Spleen (tissue), 11 donors: ENCODE results near the gene KANSL3. TPM values are rescaled to one million over a fixed set of nuclear protein-coding genes. Genes with fewer than 3 reads are reported as not detected.
"Not testable (repeated sequence)": the region's sequence is repeated elsewhere in the genome, so short reads cannot be mapped to it uniquely, and the experiment has no call there.

Experiments used
- DNase-seq: peaks from one replicate; pipeline ENCODE4 v3.0.0-alpha.2; 2020
- H3K27ac ChIP-seq, 8 donors: fragments of 200-600 bp; sonication (generic) in 7 of 8; 1 replicate in 4 of 8; 2 replicates in 4 of 8; pipeline versions ENCODE4 v1.5.0 to v1.8.0; 2016 to 2021; ENCODE audit warnings: inconsistent platforms in 4 of 8, mild to moderate bottlenecking in 4 of 8, moderate library complexity in 1 of 8
- H3K27me3 ChIP-seq, 7 donors: fragments of 200-600 bp; sonication (generic) in 6 of 7; replicated peaks in 1 of 7; 1 replicate in 4 of 7; 2 replicates in 3 of 7; pipeline versions ENCODE4 v1.5.0 to v1.8.0; 2016 to 2021; ENCODE audit warnings: inconsistent platforms in 3 of 7, mild to moderate bottlenecking in 1 of 7
- H3K36me3 ChIP-seq, 6 donors: fragments of 200-600 bp; sonication (generic) in 5 of 6; 1 replicate in 4 of 6; 2 replicates in 2 of 6; pipeline versions ENCODE4 v1.5.0 to v1.8.0; 2016 to 2021; ENCODE audit warnings: inconsistent platforms in 2 of 6
- H3K4me1 ChIP-seq, 6 donors: fragments of 200-600 bp; sonication (generic) in 5 of 6; 1 replicate in 3 of 6; 2 replicates in 3 of 6; pipeline versions ENCODE4 v1.5.0 to v1.8.0; 2016 to 2021; ENCODE audit warnings: inconsistent platforms in 3 of 6
- H3K4me3 ChIP-seq, 8 donors: fragments of 200-600 bp; sonication (generic) in 7 of 8; 1 replicate in 4 of 8; 2 replicates in 4 of 8; pipeline versions ENCODE4 v1.5.0 to v1.8.0; 2016 to 2021; ENCODE audit warnings: inconsistent platforms in 4 of 8, mild to moderate bottlenecking in 4 of 8, moderate library complexity in 2 of 8
- H3K9me3 ChIP-seq, 8 donors: fragments of 200-600 bp; sonication (generic) in 7 of 8; 1 replicate in 4 of 8; 2 replicates in 4 of 8; pipeline versions ENCODE4 v1.5.0 to v1.8.0; 2016 to 2021; ENCODE audit warnings: inconsistent platforms in 4 of 8
- POLR2A ChIP-seq, 3 donors: fragments of 450-650 bp; IDR thresholded peaks; one replicate each; pipeline ENCODE4 v1.5.1; 2017; ENCODE audit warnings: antibody characterized with exemption in 3 of 3, mild to moderate bottlenecking in 1 of 3
- POLR2AphosphoS5 ChIP-seq, 3 donors: sonication (generic); formaldehyde crosslinking; IDR thresholded peaks; one replicate each; pipeline ENCODE4 v1.5.1; 2017; ENCODE audit warnings: antibody characterized with exemption in 3 of 3
- WGBS, 5 donors: extraction: QIAGEN DNeasy Blood & Tissue Kit in 3 of 5; methylation state at CpG; one replicate each; pipeline versions ENCODE4 v1.1.5 to v1.1.7; 2013 to 2018; 5-methylcytosine and 5-hydroxymethylcytosine counted together
- intact Hi-C: fragments of 100-400 bp; cut with DNase I; formaldehyde crosslinking; loops from one replicate; pipeline ENCODE4 v1.15.0; 2023; ENCODE audit warnings: low total_unique reads
- polyA plus RNA-seq, 3 donors: library from polyadenylated mRNA; stranded (reverse); fragments of 200-250 nt; gene quantifications; one replicate each; pipeline ENCODE4 v1.2.1, GENCODE V29; 2013
- total RNA-seq, 7 donors: library from RNA; depleted of rRNA in 3 of 7; stranded (reverse); fragments of >200 nt in 3 of 7; fragmentation: NEBNext Ultra II Directional in 4 of 7; extraction: Animal tissue kit (Norgen Biotek cat#: 25700) in 4 of 7; gene quantifications; one replicate each; pipeline versions ENCODE4 v1.1.0 to v1.2.1, GENCODE V29; 2016 to 2021
- TF ChIP-seq, protein P1 (sequence below), 11 experiments: fragments of 200-600 bp in 7 of 11; fragments of 450-650 bp in 4 of 11; sonication (generic) in 4 of 11; IDR thresholded peaks in 8 of 11; conservative IDR thresholded peaks in 3 of 11; 1 replicate in 7 of 11; 2 replicates in 4 of 11; pipeline versions ENCODE4 v1.4.0 to v1.8.0; 2016 to 2021; ENCODE audit warnings: antibody characterized with exemption in 11 of 11, inconsistent platforms in 4 of 11, mild to moderate bottlenecking in 1 of 11
- donor health status: healthy with polysubstance abuse.
- donor health status: DM: no; HTN: no; CAD: no; lungs with moderate emphysema.
- donor health status: DM: no; HTN: no; CAD: no.
- donor health status: Bipolar disorder and iron deficiency.
- donor health status: healthy.
- donor health status: DM: no; HTN: no; CAD: no.
- donor health status: DM: yes; HTN: yes; CAD: no.

The KANSL3 gene
- total and polyA plus RNA-seq, 10 donors, result 10.3 to 59.6 (median 48.6) TPM

DNA sequence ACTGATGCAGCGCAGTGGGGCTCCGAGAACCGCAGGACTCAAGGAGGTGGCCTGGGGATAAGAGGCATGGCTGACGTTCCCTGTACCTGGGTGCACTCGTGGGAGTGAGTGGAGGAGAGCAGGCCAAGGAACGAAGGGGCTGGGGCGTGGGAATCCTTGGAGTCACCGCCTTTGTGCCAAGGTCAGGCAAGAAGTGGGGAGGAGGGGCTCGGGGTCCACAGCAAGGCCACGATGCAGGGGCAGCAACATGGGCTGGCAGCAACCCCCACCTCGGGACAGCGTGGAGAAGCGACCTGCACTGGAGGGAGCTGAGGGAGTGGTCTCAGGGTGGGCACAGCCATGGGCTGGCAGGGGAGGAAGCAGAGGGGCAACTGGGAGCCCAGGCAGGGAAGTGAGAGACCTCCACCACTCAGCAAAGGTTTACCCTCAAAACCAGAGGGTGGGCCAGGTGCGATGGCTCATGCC lies 82.9 kb downstream of the KANSL3 start:
- Histone ChIP-seq H3K4me1 (peaks cover 11 to 25% (median 13%) of the 10 kb centered on the region in 6 donors), H3K27ac (no peak overlapping the region), H3K4me3 (no peak overlapping the region), H3K9me3 (no peaks in the 10 kb centered on the region), H3K36me3 (peaks cover 0 to 35% (median 29%) of the 10 kb centered on the region in 6 donors), H3K27me3 (no peaks in the 10 kb centered on the region)
- no peak for TF ChIP-seq POLR2A (IDR thresholded peaks at IDR 0.05)
- TF ChIP-seq, protein P1, sequence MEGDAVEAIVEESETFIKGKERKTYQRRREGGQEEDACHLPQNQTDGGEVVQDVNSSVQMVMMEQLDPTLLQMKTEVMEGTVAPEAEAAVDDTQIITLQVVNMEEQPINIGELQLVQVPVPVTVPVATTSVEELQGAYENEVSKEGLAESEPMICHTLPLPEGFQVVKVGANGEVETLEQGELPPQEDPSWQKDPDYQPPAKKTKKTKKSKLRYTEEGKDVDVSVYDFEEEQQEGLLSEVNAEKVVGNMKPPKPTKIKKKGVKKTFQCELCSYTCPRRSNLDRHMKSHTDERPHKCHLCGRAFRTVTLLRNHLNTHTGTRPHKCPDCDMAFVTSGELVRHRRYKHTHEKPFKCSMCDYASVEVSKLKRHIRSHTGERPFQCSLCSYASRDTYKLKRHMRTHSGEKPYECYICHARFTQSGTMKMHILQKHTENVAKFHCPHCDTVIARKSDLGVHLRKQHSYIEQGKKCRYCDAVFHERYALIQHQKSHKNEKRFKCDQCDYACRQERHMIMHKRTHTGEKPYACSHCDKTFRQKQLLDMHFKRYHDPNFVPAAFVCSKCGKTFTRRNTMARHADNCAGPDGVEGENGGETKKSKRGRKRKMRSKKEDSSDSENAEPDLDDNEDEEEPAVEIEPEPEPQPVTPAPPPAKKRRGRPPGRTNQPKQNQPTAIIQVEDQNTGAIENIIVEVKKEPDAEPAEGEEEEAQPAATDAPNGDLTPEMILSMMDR (IDR thresholded peaks at IDR 0.05 in 8 of 11, conservative IDR thresholded peaks at IDR 0.05 in 3 of 11), result no peak
- TF ChIP-seq POLR2AphosphoS5 (IDR thresholded peaks at IDR 0.05), result peak in 1 of 3 donors; percentile 7
- no peak for DNase-seq
- intact Hi-C loops, result no loop called here
- WGBS, 5 donors, result 85 to 91% (median 86%) methylated on average over 13 to 14 of the region's 14 CpGs

DNA sequence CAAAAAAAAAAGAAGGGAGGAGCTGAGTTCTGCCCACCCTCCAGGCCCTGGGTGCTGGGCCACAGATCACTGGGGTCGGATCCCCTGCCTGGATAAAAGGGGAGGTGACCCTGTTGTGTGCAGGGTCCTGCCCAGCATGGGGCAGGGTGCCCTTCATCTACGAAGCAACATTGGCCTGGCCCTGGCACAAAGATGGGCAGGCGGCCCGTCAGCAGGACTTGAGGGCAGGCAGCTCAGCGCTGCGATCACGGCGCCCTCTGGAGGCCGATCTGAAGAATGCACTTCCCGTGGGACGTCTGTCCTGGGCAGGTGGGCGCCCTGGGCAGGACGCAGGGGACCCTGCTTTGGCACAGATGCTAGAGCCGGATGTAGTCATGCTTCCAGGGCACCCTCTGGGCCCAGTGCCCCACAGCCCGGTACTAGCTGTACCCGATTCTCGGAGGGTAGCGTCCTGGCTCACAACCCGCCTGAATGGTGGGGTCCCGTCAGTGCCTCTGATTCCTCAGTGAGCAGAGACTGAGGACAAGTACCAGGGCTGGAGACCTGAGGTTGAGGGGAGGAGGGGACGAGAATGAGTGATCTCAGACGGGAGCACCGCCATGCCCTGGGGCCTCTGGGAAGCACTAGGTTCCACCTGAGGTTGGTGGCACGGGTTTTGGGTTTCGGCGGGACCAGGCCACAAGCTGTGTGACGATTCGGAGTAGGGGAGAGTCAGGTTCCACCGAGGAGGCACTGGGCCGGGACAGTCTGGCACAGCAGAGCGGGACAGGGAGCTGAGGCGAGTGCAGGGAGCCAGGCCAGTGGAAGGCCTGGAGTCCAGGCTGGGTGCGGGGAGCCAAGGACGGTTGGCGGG lies 83.6 kb downstream of the KANSL3 start:
- Histone ChIP-seq H3K36me3 (peaks cover 0 to 42% (median 35%) of the 10 kb centered on the region in 6 donors), H3K27ac (peak overlapping the region in 3 of 8 donors; percentile 2 to 34 (median 30)), H3K27me3 (no peaks in the 10 kb centered on the region), H3K9me3 (no peaks in the 10 kb centered on the region), H3K4me1 (peaks cover 11 to 25% (median 13%) of the 10 kb centered on the region in 6 donors), H3K4me3 (peak overlapping the region in 2 of 8 donors; percentile 8 to 32)
- peak; percentile 94 for DNase-seq
- peak; percentile 75 to 90 (median 87) for TF ChIP-seq POLR2AphosphoS5 (IDR thresholded peaks at IDR 0.05)
- TF ChIP-seq POLR2A (IDR thresholded peaks at IDR 0.05), result no peak
- TF ChIP-seq, protein P1 (IDR thresholded peaks at IDR 0.05 in 8 of 11, conservative IDR thresholded peaks at IDR 0.05 in 3 of 11), result peak; percentile 81 to 98 (median 96)
- 36 to 41% (median 38%) methylated on average over 29 to 35 of the region's 35 CpGs for WGBS, 5 donors
- intact Hi-C loops, result no loop called here

DNA sequence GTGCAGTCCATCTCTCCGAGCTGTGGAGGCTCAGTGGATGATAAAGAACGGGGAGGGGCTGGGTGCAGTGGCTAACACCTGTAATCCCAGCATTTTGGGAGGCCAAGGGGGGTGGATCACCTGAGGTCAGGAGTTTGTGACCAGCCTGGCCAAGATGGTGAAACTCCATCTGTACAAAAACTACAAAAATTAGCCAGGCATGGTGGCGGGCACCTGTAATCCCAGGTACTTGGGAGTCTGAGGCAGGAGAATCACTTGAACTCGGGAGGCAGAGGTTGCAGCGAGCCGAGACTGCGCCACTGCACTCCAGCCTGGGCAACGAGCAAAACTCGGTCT lies 84.2 kb downstream of the KANSL3 start:
- H3K27me3 ChIP-seq, DNase-seq, H3K9me3 ChIP-seq, intact Hi-C loops: not testable (repeated sequence)
- peaks cover 11 to 25% (median 13%) of the 10 kb centered on the region in 6 donors for H3K4me1 ChIP-seq
- WGBS, 5 donors, result 36 to 58% (median 46%) methylated on average over 9 of the region's 9 CpGs
- peak overlapping the region in 2 of 8 donors; percentile 8 to 32 for H3K4me3 ChIP-seq
- peak overlapping the region in 3 of 8 donors; percentile 2 to 34 (median 30) for H3K27ac ChIP-seq
- peaks cover 0 to 48% (median 41%) of the 10 kb centered on the region in 6 donors for H3K36me3 ChIP-seq

DNA sequence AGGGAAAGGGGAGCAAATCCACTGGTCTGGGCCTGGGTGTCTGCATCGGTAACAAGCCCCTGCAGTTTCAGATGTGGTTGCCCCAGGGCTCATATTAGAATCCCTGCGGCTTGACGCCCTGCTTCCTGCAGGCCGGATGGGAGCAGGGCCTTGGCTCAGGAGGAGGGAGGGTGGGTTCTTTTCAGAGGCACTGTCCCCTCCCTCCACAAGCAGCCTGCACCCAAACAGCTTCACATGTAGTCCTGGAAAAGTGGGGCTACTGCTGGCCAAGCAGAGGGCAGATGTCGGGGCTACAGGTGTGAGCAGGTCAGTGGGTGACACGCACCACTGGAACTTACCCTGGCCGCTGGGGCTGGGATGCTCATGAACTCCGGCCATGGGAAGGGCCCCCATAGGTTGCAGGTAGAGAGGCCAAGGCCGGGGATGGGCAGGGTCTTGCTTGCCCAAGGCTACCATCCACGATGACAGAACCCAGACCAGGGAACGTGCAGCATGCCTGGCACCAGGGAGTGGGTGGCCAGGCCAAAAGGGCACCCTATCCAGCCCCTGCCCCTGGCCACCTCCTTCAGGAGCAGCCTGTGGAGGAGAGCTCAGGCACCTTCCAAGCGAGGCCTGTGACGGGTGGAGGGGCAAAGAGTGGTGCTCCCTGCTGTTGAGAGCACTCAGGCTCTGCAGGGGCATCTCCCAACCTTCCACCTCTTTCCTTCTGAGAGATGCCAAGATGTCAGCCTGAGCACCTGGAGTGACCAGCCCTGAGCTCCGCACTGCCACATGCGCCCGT lies 84.7 kb downstream of the KANSL3 start:
- peaks cover 11 to 25% (median 13%) of the 10 kb centered on the region in 6 donors for H3K4me1 ChIP-seq
- no peaks in the 10 kb centered on the region for H3K9me3 ChIP-seq
- TF ChIP-seq, protein P1 (IDR thresholded peaks at IDR 0.05 in 8 of 11, conservative IDR thresholded peaks at IDR 0.05 in 3 of 11), result no peak
- peak; percentile 17 to 69 (median 40) for TF ChIP-seq POLR2AphosphoS5 (IDR thresholded peaks at IDR 0.05)
- intact Hi-C loops, result no loop called here
- H3K36me3 ChIP-seq, result peaks cover 0 to 53% (median 47%) of the 10 kb centered on the region in 6 donors
- no peak for DNase-seq
- H3K4me3 ChIP-seq, result no peak overlapping the region
- 88 to 95% (median 90%) methylated on average over 15 to 16 of the region's 16 CpGs for WGBS, 5 donors
- H3K27me3 ChIP-seq, result no peaks in the 10 kb centered on the region
- peak overlapping the region in 2 of 8 donors; percentile 2 to 34 for H3K27ac ChIP-seq
